HL-60 (cell line): ENCODE measurements around the gene CLDN18.

ENCODE experiments used
- DNase-seq, 2 experiments: peaks; one replicate each; pipeline ENCODE4 v3.0.0-alpha.2; 2010 to 2020; ENCODE audit warnings: low read depth in 1 of 2, low spot score in 1 of 2
- H3K27ac ChIP-seq: fragments of 250-450 bp; sonication (Bioruptor Pico); replicated peaks from 2 replicates; pipeline ENCODE4 v1.5.1; 2020; ENCODE audit warnings: mild to moderate bottlenecking, moderate library complexity
- H3K27me3 ChIP-seq: fragments of 250-450 bp; sonication (Bioruptor Pico); 2 replicates; pipeline ENCODE4 v1.5.1; 2021; ENCODE audit warnings: mild to moderate bottlenecking, moderate library complexity; ENCODE audit not compliant: insufficient read depth, poor library complexity, severe bottlenecking
- H3K4me3 ChIP-seq: replicated peaks from 2 replicates; pipeline ENCODE4 v1.5.1; 2011; ENCODE audit warnings: mild to moderate bottlenecking, control low read depth, low read length; ENCODE audit not compliant: insufficient read depth
- GABPA ChIP-seq: IDR thresholded peaks from 2 replicates; pipeline ENCODE4 v1.6.1; 2012; ENCODE audit warnings: low read depth
- POLR2AphosphoS5 ChIP-seq: IDR thresholded peaks from 2 replicates; pipeline ENCODE4 v1.6.1; 2012; ENCODE audit warnings: low read depth
- SPI1 ChIP-seq: IDR thresholded peaks from 2 replicates; pipeline ENCODE4 v1.6.1; 2012; ENCODE audit warnings: low read depth, mild to moderate bottlenecking, borderline replicate concordance
- long read RNA-seq: library from polyadenylated mRNA; unstranded; transcript quantifications from one replicate; pipeline ENCODE4 v2.0.0, GENCODE V29; 2020
- TF ChIP-seq, protein P1 (sequence below): IDR thresholded peaks from 2 replicates; pipeline ENCODE4 v1.6.1; 2012; ENCODE audit warnings: low read depth; ENCODE audit not compliant: insufficient replicate concordance
- TF ChIP-seq, protein P2 (sequence below): IDR thresholded peaks from one replicate; pipeline ENCODE4 v1.5.1; 2011; ENCODE audit warnings: low read length, control low read depth, inconsistent platforms; ENCODE audit not compliant: insufficient read depth

CLDN18 gene
- long read RNA-seq: 0 reads

DNA sequence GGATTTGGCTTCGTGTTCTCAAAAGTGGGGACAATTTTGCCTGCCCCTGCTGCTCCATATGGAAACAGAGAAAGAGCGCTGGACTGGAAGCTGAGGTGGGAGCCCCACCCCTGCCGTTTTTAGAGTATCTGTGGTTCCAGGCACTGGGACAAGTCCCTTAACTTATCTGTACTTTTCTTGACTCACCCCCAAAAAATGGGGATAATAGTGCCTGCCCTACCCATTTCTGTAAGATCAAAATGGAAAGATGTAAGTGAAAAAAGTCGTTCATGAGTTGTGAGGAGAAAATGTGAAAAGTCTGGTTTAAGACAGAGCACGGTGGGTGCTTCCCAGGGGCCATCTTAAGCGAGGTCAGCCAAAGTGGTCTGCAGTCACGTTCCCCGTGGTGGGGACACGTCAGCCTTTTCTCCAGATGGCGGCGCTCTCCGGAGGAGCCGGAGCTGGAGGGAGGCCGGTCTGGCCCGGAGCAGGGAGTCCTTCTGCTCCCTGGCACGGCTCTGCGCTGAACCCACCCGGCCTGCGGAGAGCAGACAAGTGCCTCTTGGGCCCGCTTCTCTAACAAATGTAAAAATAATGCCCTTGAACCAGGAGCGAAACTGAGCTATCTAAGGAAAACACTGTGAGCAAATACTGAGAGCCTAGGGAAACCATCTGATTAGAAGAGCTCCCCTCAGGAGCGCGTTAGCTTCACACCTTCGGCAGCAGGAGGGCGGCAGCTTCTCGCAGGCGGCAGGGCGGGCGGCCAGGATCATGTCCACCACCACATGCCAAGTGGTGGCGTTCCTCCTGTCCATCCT lies at the start of gene CLDN18:
TSS of gene CLDN18 (plus strand) at position 690 of the 797 bp plus-strand sequence. CDS start at position 751, 61 bp downstream.
- H3K27me3 ChIP-seq: peaks cover 5% of the 10 kb centered on the region
- no peak for DNase-seq
- TF ChIP-seq SPI1 (no peak), GABPA (no peak), POLR2AphosphoS5 (no peak)
- TF ChIP-seq, protein P1, sequence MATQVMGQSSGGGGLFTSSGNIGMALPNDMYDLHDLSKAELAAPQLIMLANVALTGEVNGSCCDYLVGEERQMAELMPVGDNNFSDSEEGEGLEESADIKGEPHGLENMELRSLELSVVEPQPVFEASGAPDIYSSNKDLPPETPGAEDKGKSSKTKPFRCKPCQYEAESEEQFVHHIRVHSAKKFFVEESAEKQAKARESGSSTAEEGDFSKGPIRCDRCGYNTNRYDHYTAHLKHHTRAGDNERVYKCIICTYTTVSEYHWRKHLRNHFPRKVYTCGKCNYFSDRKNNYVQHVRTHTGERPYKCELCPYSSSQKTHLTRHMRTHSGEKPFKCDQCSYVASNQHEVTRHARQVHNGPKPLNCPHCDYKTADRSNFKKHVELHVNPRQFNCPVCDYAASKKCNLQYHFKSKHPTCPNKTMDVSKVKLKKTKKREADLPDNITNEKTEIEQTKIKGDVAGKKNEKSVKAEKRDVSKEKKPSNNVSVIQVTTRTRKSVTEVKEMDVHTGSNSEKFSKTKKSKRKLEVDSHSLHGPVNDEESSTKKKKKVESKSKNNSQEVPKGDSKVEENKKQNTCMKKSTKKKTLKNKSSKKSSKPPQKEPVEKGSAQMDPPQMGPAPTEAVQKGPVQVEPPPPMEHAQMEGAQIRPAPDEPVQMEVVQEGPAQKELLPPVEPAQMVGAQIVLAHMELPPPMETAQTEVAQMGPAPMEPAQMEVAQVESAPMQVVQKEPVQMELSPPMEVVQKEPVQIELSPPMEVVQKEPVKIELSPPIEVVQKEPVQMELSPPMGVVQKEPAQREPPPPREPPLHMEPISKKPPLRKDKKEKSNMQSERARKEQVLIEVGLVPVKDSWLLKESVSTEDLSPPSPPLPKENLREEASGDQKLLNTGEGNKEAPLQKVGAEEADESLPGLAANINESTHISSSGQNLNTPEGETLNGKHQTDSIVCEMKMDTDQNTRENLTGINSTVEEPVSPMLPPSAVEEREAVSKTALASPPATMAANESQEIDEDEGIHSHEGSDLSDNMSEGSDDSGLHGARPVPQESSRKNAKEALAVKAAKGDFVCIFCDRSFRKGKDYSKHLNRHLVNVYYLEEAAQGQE: no peak
- TF ChIP-seq, protein P2, sequence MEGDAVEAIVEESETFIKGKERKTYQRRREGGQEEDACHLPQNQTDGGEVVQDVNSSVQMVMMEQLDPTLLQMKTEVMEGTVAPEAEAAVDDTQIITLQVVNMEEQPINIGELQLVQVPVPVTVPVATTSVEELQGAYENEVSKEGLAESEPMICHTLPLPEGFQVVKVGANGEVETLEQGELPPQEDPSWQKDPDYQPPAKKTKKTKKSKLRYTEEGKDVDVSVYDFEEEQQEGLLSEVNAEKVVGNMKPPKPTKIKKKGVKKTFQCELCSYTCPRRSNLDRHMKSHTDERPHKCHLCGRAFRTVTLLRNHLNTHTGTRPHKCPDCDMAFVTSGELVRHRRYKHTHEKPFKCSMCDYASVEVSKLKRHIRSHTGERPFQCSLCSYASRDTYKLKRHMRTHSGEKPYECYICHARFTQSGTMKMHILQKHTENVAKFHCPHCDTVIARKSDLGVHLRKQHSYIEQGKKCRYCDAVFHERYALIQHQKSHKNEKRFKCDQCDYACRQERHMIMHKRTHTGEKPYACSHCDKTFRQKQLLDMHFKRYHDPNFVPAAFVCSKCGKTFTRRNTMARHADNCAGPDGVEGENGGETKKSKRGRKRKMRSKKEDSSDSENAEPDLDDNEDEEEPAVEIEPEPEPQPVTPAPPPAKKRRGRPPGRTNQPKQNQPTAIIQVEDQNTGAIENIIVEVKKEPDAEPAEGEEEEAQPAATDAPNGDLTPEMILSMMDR: no peak
- no peak within 1 kb of the TSS for H3K27ac ChIP-seq
- H3K4me3 ChIP-seq: no peak within 1 kb of the TSS

DNA sequence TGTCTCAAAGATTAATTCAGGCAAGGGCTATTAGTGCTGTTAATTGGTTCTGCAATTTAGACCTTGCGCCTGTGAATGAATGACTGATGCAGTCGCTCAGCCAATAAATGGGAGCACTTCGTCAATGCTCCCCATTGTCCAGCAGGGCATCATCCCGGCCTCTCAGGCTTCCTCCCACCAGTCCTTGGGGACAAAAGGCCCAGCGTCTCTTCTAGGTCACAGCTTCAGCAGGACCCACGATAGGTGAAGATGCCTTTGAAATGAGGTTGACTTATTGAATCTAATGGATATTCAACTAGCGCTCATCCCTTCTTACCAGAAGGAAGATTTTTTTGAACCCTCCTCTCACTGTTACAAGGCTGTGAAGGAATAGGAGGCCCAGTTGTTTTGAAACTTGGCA lies 47.7 kb upstream of the CLDN18 start:
- DNase-seq: no peak
- Histone ChIP-seq H3K4me3 (no peak overlapping the region), H3K27me3 (no peaks in the 10 kb centered on the region), H3K27ac (no peak overlapping the region)
- TF ChIP-seq, protein P2: no peak
- TF ChIP-seq GABPA (no peak), POLR2AphosphoS5 (no peak), SPI1 (no peak)
- TF ChIP-seq, protein P1: no peak

DNA sequence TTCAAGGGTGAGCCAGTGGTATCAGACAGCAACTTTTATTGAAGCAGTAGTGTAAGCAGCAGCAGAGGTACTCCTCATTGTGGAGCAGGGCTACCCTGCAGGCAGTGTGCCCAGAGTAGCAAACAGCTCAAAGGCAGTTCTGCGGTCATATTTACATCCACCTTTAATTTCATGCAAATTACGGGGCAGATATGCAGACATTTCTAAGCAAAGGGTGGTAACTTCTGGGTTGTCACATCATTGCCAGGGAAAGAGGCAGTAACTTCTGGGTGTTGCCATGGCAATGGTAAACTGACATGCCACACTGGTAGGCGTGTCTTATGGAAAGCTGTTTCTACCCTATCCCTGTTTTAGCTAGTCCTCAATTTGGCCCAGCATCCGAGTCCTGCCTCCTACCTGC lies 46.5 kb upstream of the CLDN18 start:
- Histone ChIP-seq H3K27me3 (no peaks in the 10 kb centered on the region), H3K4me3 (no peak overlapping the region), H3K27ac (no peak overlapping the region)
- no peak for DNase-seq
- TF ChIP-seq, protein P2: no peak
- TF ChIP-seq, protein P1: no peak
- no peak for TF ChIP-seq POLR2AphosphoS5
- TF ChIP-seq GABPA: no peak
- TF ChIP-seq SPI1: no peak
